HepG2 (cell line): ENCODE data around the gene DGKG. TPM values are rescaled to one million over a fixed set of nuclear protein-coding genes. Genes with fewer than 3 reads are reported as not detected.

ENCODE experiments used
- ATAC-seq: fragments of 200-7000 bp; cut with Tn5 transposase; 3 replicates; pipeline ENCODE4 v1.9.1; 2020; ENCODE audit warnings: mild to moderate bottlenecking, moderate library complexity
- BruUV-seq: library from RNA; stranded (reverse); fragments of 400-500 nt; replicated peaks from 2 replicates; lab custom pipeline; 2021; lab: Mats Ljungman, UMichigan
- CTCF ChIA-PET: fragments of 300-600 bp; formaldehyde crosslinking; extraction: SDS; loops from one replicate; lab custom pipeline; 2021; ENCODE audit warnings: low total read pairs, inconsistent platforms, low intra/inter-chr PET ratio; lab: Yijun Ruan, JAX
- POLR2A ChIA-PET: fragments of 350-600 bp; sonication (Branson Sonifier 250); formaldehyde crosslinking; loops from one replicate; lab custom pipeline; 2020; ENCODE audit warnings: antibody characterized with exemption, inconsistent platforms; lab: Yijun Ruan, JAX
- DNase-seq: peaks from one replicate; pipeline ENCODE4 v3.0.0-alpha.2; 2015; ENCODE audit warnings: low spot score
- FAIRE-seq: peaks from 3 replicates; lab custom pipeline; 2011; peaks lifted over from hg19 to GRCh38; lab: Jason Lieb, UNC
- H2AFZ ChIP-seq: one replicate; pipeline ENCODE4 v1.6.1; 2011; ENCODE audit warnings: low read length, inconsistent platforms
- H3K27ac ChIP-seq: fragments of 300-600 bp; 3 replicates; pipeline ENCODE4 v1.8.0; 2011; ENCODE audit warnings: mixed run types, mild to moderate bottlenecking, mixed read lengths, low read length, inconsistent platforms; ENCODE audit not compliant: insufficient read depth; ENCODE audit errors: extremely low read length
- H3K27me3 ChIP-seq, 2 experiments: fragments of 200-600 bp in 1 of 2; 2 replicates in 1 of 2; 3 replicates in 1 of 2; pipeline versions ENCODE4 v1.6.0 to v1.8.0; 2011; ENCODE audit warnings: low read length in 2 of 2, mild to moderate bottlenecking in 2 of 2, moderate library complexity in 2 of 2, inconsistent platforms in 1 of 2; ENCODE audit not compliant: insufficient read depth in 2 of 2, control insufficient read depth in 1 of 2
- H3K36me3 ChIP-seq, 2 experiments: fragments of 200-600 bp in 1 of 2; replicated peaks in 1 of 2; 2 replicates in 1 of 2; 3 replicates in 1 of 2; pipeline versions ENCODE4 v1.5.1 to v1.8.0; 2011; ENCODE audit warnings: low read length in 2 of 2, inconsistent platforms in 1 of 2; ENCODE audit not compliant: insufficient read depth in 2 of 2, control insufficient read depth in 1 of 2
- H3K4me1 ChIP-seq: 2 replicates; pipeline ENCODE4 v1.5.1; 2012; ENCODE audit warnings: low read length, inconsistent platforms; ENCODE audit not compliant: insufficient read depth
- H3K4me2 ChIP-seq: 2 replicates; pipeline ENCODE4 v1.6.0; 2011; ENCODE audit warnings: low read depth, low read length, inconsistent platforms
- H3K4me3 ChIP-seq, 3 experiments: fragments of 200-600 bp in 1 of 3; sonication (generic), shearing (Covaris generic) in 1 of 3; replicated peaks in 1 of 3; 2 replicates each; pipeline ENCODE4 v1.5.1; 2011 to 2016; ENCODE audit warnings: low read length in 3 of 3, inconsistent platforms in 2 of 3, low read depth in 2 of 3, mild to moderate bottlenecking in 2 of 3, control low read depth in 1 of 3, mixed read lengths in 1 of 3; ENCODE audit not compliant: insufficient read depth in 1 of 3
- H3K79me2 ChIP-seq: one replicate; pipeline ENCODE4 v1.6.1; 2011; ENCODE audit warnings: low read length, inconsistent platforms; ENCODE audit not compliant: insufficient read depth
- H3K9ac ChIP-seq: 2 replicates; pipeline ENCODE4 v1.6.0; 2011; ENCODE audit warnings: mild to moderate bottlenecking, low read depth, low read length, inconsistent platforms; ENCODE audit not compliant: insufficient read depth
- H3K9me3 ChIP-seq: 2 replicates; pipeline ENCODE4 v1.5.1; 2012; ENCODE audit warnings: mild to moderate bottlenecking, low read length
- H4K20me1 ChIP-seq: 2 replicates; pipeline ENCODE4 v1.6.0; 2011; ENCODE audit warnings: inconsistent platforms, mild to moderate bottlenecking, low read length, moderate library complexity; ENCODE audit not compliant: insufficient read depth
- DMAP1 ChIP-seq: IDR thresholded peaks from 2 replicates; pipeline ENCODE4 v1.6.1; 2016
- FOXJ3 ChIP-seq: sonication (generic); formaldehyde crosslinking; IDR thresholded peaks from 2 replicates; pipeline ENCODE4 v1.4.0; 2020; ENCODE audit warnings: missing genetic modification reagents, mild to moderate bottlenecking, borderline replicate concordance
- IRF9 ChIP-seq: sonication (generic); formaldehyde crosslinking; IDR thresholded peaks from 2 replicates; pipeline ENCODE4 v1.8.0; 2022; ENCODE audit warnings: missing genetic modification reagents, mild to moderate bottlenecking, borderline replicate concordance
- NR1H2 ChIP-seq: sonication (generic); formaldehyde crosslinking; IDR thresholded peaks from 2 replicates; pipeline ENCODE4 v1.8.1; 2022; ENCODE audit warnings: low read depth, missing genetic modification reagents, borderline replicate concordance
- NR3C1 ChIP-seq: sonication (generic); formaldehyde crosslinking; IDR thresholded peaks from 2 replicates; pipeline ENCODE4 v1.4.0; 2020; ENCODE audit warnings: missing genetic modification reagents
- POLR2AphosphoS2 ChIP-seq: IDR thresholded peaks from 2 replicates; pipeline ENCODE4 v1.6.1; 2011; ENCODE audit warnings: low read depth, low read length, improper control_type of control experiment
- REXO4 ChIP-seq: sonication (generic); formaldehyde crosslinking; IDR thresholded peaks from 2 replicates; pipeline ENCODE4 v1.8.0; 2022; ENCODE audit warnings: missing genetic modification reagents, mild to moderate bottlenecking, borderline replicate concordance
- TOPORS ChIP-seq: sonication (generic); formaldehyde crosslinking; IDR thresholded peaks from 2 replicates; pipeline ENCODE4 v1.8.0; 2023; ENCODE audit warnings: mild to moderate bottlenecking, missing genetic modification reagents
- ZFP36 ChIP-seq: fragments of 150-350 bp; IDR thresholded peaks from 2 replicates; pipeline ENCODE4 v1.6.1; 2018; ENCODE audit warnings: borderline replicate concordance, low read length, low read depth; ENCODE audit not compliant: partially characterized antibody
- ZNF337 ChIP-seq: sonication (generic); formaldehyde crosslinking; IDR thresholded peaks from 2 replicates; pipeline ENCODE4 v1.5.1; 2020; ENCODE audit warnings: missing genetic modification reagents, low read depth, mild to moderate bottlenecking, borderline replicate concordance
- ZNF589 ChIP-seq: sonication (generic); formaldehyde crosslinking; conservative IDR thresholded peaks from 2 replicates; pipeline ENCODE4 v1.8.0; 2022; ENCODE audit warnings: mild to moderate bottlenecking, moderate library complexity, missing genetic modification reagents
- ZNF720 ChIP-seq: sonication (generic); formaldehyde crosslinking; IDR thresholded peaks from 2 replicates; pipeline ENCODE4 v1.4.0; 2020; ENCODE audit warnings: missing genetic modification reagents
- ZNF777 ChIP-seq: sonication (generic); formaldehyde crosslinking; IDR thresholded peaks from 2 replicates; pipeline ENCODE4 v1.4.0; 2020; ENCODE audit warnings: missing genetic modification reagents
- WGBS: methylation state at CpG from one replicate; pipeline ENCODE4 v1.1.6; 2017; ENCODE audit warnings: low lambda C conversion rate; 5-methylcytosine and 5-hydroxymethylcytosine counted together
- in situ Hi-C: cut with HindIII; loops from 2 replicates; pipeline ENCODE4 v1.10.0; 2017; ENCODE audit warnings: low pct_unique_long_range_greater_than_20kb; ENCODE audit not compliant: extremely low pct_ligation_motif_present
- intact Hi-C: fragments of 100-400 bp; cut with micrococcal nuclease; formaldehyde crosslinking; loops from one replicate; pipeline ENCODE4 v1.10.0; 2022; ENCODE audit not compliant: unreplicated experiment
- polyA plus RNA-seq, 8 experiments: library from polyadenylated mRNA; depleted of rRNA in 3 of 8; stranded (reverse) in 7 of 8; unstranded in 1 of 8; fragments of >200 nt; fragmentation: Illumina TruSeq in 4 of 8; extraction: Trizol in 4 of 8; gene quantifications; 2 replicates each; pipeline versions ENCODE4 v1.2.1 to v1.2.3, GENCODE V29; 2011 to 2016; ENCODE audit warnings: low read depth in 4 of 8, missing spikeins in 1 of 8, mixed read lengths in 1 of 8; ENCODE audit not compliant: insufficient read depth in 1 of 8
- total RNA-seq, 5 experiments: library from RNA; depleted of rRNA; stranded (reverse); fragments of >200 nt; fragmentation: Illumina TruSeq; extraction: Trizol; gene quantifications; 2 replicates each; pipeline ENCODE4 v1.2.3, GENCODE V29; 2016; ENCODE audit warnings: low read depth in 1 of 5
- TF ChIP-seq, protein P1 (sequence below): sonication (generic); formaldehyde crosslinking; IDR thresholded peaks from 2 replicates; pipeline ENCODE4 v1.5.0; 2020; ENCODE audit warnings: mild to moderate bottlenecking, missing genetic modification reagents
- TF ChIP-seq, protein P2 (sequence below): sonication (generic); formaldehyde crosslinking; IDR thresholded peaks from 2 replicates; pipeline ENCODE4 v1.9.0; 2021; ENCODE audit warnings: mild to moderate bottlenecking, missing genetic modification reagents

DGKG gene
- total and polyA plus RNA-seq, 2 of the 13 experiments (the other 11 are each of a cell fraction or from before 2014, with no cell fraction given) = 3.8 to 6.2 TPM

DNA sequence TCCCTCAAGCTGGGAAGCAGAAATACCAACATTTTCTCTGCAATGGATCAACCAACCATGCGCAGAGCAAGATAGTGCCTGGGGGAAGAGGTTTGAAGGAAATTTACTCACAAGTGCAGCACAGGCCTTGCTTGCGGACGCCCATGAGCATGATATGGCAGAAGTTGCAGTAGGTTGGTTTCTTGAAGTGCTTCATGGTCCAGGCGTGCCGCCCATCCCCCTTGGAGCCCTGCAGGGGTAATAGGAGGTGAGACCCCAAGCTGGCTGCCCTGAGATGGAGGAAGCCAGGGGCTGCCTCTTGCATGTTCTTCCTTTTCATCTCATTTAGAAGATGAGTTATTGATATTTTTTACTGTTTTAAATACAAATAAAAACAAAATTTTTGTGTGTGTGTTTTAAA lies 86.6 kb downstream of the DGKG start (continued):
- TF ChIP-seq ZNF337 (no peak), ZNF720 (no peak), DMAP1 (CRISPR knock-in tag) (no peak), ZNF777 (CRISPR knock-in tag) (no peak), FOXJ3 (no peak), TOPORS (CRISPR knock-in tag) (no peak), ZFP36 (no peak), POLR2AphosphoS2 (no peak)
- TF ChIP-seq, protein P1, sequence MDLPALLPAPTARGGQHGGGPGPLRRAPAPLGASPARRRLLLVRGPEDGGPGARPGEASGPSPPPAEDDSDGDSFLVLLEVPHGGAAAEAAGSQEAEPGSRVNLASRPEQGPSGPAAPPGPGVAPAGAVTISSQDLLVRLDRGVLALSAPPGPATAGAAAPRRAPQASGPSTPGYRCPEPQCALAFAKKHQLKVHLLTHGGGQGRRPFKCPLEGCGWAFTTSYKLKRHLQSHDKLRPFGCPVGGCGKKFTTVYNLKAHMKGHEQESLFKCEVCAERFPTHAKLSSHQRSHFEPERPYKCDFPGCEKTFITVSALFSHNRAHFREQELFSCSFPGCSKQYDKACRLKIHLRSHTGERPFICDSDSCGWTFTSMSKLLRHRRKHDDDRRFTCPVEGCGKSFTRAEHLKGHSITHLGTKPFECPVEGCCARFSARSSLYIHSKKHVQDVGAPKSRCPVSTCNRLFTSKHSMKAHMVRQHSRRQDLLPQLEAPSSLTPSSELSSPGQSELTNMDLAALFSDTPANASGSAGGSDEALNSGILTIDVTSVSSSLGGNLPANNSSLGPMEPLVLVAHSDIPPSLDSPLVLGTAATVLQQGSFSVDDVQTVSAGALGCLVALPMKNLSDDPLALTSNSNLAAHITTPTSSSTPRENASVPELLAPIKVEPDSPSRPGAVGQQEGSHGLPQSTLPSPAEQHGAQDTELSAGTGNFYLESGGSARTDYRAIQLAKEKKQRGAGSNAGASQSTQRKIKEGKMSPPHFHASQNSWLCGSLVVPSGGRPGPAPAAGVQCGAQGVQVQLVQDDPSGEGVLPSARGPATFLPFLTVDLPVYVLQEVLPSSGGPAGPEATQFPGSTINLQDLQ = no peak
- TF ChIP-seq, all 625 proteins: peak for 0

- H4K20me1 ChIP-seq = no peaks in the 10 kb centered on the region
- H3K27me3 ChIP-seq = no peaks in the 10 kb centered on the region
- 83% methylated on average over 14 of the region's 16 CpGs for WGBS
- H3K9me3 ChIP-seq = no peaks in the 10 kb centered on the region
- no peak overlapping the region for H3K27ac ChIP-seq
- ATAC-seq (no peak), FAIRE-seq (no peak), DNase-seq (no peak)
- H2AFZ ChIP-seq = no peak overlapping the region
- 0 out of 2 replicates have a peak, but pooled peaks cover 10% of the 10 kb centered on the region for H3K4me1 ChIP-seq
- intact Hi-C loops (no loop called here), in situ Hi-C loops (loop anchor here (25.0 kb wide), 1 partner anchor 539 kb away; the partner anchor contains the start of gene RFC4)
- H3K79me2 ChIP-seq = no peaks in the 10 kb centered on the region
- no TSS peak for BruUV-seq
- H3K36me3 ChIP-seq = 0 out of 5 replicates have a peak, but pooled peaks cover 0 to 1% of the 10 kb centered on the region in 2 experiments
- no peak overlapping the region for H3K4me2 ChIP-seq
- no peak overlapping the region for H3K4me3 ChIP-seq
- no peak overlapping the region for H3K9ac ChIP-seq
- ChIA-PET CTCF (no interaction called here), POLR2A (no interaction called here)
- TF ChIP-seq NR3C1 (CRISPR knock-in tag) = no peak
- no peak for TF ChIP-seq IRF9
- no peak for TF ChIP-seq ZNF589 (CRISPR knock-in tag)
- TF ChIP-seq REXO4 (CRISPR knock-in tag) = no peak
- TF ChIP-seq NR1H2 = no peak
- TF ChIP-seq, protein P2, sequence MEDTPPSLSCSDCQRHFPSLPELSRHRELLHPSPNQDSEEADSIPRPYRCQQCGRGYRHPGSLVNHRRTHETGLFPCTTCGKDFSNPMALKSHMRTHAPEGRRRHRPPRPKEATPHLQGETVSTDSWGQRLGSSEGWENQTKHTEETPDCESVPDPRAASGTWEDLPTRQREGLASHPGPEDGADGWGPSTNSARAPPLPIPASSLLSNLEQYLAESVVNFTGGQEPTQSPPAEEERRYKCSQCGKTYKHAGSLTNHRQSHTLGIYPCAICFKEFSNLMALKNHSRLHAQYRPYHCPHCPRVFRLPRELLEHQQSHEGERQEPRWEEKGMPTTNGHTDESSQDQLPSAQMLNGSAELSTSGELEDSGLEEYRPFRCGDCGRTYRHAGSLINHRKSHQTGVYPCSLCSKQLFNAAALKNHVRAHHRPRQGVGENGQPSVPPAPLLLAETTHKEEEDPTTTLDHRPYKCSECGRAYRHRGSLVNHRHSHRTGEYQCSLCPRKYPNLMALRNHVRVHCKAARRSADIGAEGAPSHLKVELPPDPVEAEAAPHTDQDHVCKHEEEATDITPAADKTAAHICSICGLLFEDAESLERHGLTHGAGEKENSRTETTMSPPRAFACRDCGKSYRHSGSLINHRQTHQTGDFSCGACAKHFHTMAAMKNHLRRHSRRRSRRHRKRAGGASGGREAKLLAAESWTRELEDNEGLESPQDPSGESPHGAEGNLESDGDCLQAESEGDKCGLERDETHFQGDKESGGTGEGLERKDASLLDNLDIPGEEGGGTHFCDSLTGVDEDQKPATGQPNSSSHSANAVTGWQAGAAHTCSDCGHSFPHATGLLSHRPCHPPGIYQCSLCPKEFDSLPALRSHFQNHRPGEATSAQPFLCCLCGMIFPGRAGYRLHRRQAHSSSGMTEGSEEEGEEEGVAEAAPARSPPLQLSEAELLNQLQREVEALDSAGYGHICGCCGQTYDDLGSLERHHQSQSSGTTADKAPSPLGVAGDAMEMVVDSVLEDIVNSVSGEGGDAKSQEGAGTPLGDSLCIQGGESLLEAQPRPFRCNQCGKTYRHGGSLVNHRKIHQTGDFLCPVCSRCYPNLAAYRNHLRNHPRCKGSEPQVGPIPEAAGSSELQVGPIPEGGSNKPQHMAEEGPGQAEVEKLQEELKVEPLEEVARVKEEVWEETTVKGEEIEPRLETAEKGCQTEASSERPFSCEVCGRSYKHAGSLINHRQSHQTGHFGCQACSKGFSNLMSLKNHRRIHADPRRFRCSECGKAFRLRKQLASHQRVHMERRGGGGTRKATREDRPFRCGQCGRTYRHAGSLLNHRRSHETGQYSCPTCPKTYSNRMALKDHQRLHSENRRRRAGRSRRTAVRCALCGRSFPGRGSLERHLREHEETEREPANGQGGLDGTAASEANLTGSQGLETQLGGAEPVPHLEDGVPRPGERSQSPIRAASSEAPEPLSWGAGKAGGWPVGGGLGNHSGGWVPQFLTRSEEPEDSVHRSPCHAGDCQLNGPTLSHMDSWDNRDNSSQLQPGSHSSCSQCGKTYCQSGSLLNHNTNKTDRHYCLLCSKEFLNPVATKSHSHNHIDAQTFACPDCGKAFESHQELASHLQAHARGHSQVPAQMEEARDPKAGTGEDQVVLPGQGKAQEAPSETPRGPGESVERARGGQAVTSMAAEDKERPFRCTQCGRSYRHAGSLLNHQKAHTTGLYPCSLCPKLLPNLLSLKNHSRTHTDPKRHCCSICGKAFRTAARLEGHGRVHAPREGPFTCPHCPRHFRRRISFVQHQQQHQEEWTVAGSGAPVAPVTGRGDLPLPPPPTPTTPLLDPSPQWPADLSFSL (CRISPR knock-in tag) = no peak
Measured at GRCh38 chr3:186273586-186273985, 88.4 kb downstream of the DGKG start.
